Endothelial cell of umbilical vein (primary cell): ENCODE results near the gene ITM2B.

Experiments used
- POLR2AphosphoS5 ChIP-seq: IDR thresholded peaks from 2 replicates; pipeline ENCODE4 v1.6.1; 2012; ENCODE audit warnings: low read depth, mild to moderate bottlenecking, control low read depth, low read length, moderate library complexity; ENCODE audit not compliant: insufficient read depth
- TF ChIP-seq, protein P1 (sequence below), 2 donors: IDR thresholded peaks; 1 replicate in 1 of 2; 2 replicates in 1 of 2; pipeline ENCODE4 v1.5.1; 2011; ENCODE audit warnings: low read length in 2 of 2, mild to moderate bottlenecking in 2 of 2, moderate library complexity in 2 of 2, control low read depth in 1 of 2, inconsistent platforms in 1 of 2, low read depth in 1 of 2; ENCODE audit not compliant: insufficient read depth in 1 of 2; ENCODE audit errors: extremely low read depth in 1 of 2
- TF ChIP-seq, protein P2 (sequence below): IDR thresholded peaks from 2 replicates; pipeline ENCODE4 v1.6.1; 2011; ENCODE audit not compliant: insufficient read depth, insufficient read length

DNA sequence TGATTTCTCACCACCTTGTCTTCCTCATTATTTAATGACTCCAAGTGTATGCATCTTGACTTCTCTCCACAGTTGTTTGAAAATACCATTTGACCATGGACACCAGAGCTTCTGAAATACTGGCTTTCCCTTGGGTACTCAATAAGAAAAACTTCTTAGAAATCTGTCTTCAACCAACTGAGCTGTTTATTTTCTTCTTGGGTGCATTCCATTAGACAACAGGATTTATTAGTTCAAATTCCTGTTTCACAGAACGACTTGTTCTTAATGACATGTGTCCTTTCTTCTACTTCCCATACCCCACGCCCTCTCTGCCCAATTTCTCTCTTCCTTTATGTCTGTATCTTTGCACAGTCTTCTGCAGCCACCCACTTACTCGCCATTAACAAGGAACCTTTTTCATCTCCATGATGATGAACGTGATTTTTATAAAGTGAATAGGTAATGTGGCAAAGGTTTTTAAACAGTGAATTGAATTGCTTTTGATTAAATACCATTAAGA is 11.3 kb upstream of the ITM2B start:
- TF ChIP-seq, protein P1, sequence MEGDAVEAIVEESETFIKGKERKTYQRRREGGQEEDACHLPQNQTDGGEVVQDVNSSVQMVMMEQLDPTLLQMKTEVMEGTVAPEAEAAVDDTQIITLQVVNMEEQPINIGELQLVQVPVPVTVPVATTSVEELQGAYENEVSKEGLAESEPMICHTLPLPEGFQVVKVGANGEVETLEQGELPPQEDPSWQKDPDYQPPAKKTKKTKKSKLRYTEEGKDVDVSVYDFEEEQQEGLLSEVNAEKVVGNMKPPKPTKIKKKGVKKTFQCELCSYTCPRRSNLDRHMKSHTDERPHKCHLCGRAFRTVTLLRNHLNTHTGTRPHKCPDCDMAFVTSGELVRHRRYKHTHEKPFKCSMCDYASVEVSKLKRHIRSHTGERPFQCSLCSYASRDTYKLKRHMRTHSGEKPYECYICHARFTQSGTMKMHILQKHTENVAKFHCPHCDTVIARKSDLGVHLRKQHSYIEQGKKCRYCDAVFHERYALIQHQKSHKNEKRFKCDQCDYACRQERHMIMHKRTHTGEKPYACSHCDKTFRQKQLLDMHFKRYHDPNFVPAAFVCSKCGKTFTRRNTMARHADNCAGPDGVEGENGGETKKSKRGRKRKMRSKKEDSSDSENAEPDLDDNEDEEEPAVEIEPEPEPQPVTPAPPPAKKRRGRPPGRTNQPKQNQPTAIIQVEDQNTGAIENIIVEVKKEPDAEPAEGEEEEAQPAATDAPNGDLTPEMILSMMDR (IDR thresholded peaks at IDR 0.05; ENCODE audit: extremely low read depth in 1 of 2, insufficient read depth in 1 of 2, low read depth in 1 of 2, low read length in 2 of 2), result no peak
- TF ChIP-seq, protein P2, sequence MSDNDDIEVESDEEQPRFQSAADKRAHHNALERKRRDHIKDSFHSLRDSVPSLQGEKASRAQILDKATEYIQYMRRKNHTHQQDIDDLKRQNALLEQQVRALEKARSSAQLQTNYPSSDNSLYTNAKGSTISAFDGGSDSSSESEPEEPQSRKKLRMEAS, result no peak
- no peak for TF ChIP-seq POLR2AphosphoS5
